Stimulated activated CD8-positive, alpha-beta memory T cell treated with anti-CD3 and anti-CD28 coated beads, Interleukin-4, amount 100 ng/mL, for 24 hours (primary cell): ENCODE measurements around the gene ST8SIA6.

Experiments used
- DNase-seq: peaks from one replicate; pipeline ENCODE4 v3.0.0-alpha.2; 2020; ENCODE audit warnings: low read depth

Gene ST8SIA6

GRCh38 chr10:17386021-17386420, 68.4 kb downstream of the ST8SIA6 start:
- DNase-seq, result no peak

DNA sequence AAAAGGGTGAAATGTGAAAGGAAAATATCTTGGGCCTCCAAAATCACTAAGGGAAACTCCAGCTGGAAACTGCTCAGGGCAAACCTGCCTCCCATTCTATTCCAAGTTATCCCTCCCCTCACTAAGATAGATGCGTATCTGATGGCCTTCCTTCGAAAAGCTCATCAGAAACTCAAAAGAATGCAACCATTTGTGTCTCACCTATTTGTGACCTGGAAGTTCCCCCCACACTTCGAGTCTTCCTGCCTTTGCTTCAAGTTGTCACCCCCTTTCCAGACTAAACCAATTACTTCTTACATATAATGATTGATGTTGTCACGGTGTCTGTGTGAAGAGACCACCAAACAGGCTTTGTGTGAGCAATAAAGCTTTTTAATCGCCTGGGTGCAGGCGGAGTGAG, 69.3 kb downstream of the ST8SIA6 start:
- DNase-seq, result no peak

- no peak for DNase-seq
Observed at GRCh38 chr10:17383801-17384555, 70.4 kb downstream of the ST8SIA6 start.

GRCh38 chr10:17381502-17382142, 72.8 kb downstream of the ST8SIA6 start:
- no peak for DNase-seq

- no peak for DNase-seq
Observed at GRCh38 chr10:17380888-17381287, 73.5 kb downstream of the ST8SIA6 start.

DNA sequence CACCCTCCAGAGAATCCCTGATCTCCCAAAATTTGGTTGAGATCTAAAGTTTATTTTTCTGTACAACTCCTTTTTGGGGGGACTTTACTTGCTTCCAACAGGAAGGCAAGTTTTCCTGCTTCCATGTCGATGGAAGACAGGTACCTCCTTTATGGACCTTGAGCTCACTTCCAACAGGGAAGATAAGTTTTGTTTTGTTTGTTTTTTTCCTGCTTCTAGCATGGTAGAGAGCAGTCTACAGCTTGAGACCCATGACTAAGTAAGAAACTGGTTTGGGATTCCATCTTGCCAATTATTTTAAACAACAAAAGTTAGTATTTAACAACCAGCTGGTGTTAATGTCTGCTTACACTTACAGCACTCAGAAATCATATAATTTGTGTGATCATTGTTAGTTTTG, 74.4 kb downstream of the ST8SIA6 start:
- DNase-seq, result no peak

GRCh38 chr10:17379151-17379690, 75.2 kb downstream of the ST8SIA6 start:
- DNase-seq, result no peak

- DNase-seq, result peak; percentile 1
Observed at GRCh38 chr10:17375936-17376584, 78.3 kb downstream of the ST8SIA6 start.

DNA sequence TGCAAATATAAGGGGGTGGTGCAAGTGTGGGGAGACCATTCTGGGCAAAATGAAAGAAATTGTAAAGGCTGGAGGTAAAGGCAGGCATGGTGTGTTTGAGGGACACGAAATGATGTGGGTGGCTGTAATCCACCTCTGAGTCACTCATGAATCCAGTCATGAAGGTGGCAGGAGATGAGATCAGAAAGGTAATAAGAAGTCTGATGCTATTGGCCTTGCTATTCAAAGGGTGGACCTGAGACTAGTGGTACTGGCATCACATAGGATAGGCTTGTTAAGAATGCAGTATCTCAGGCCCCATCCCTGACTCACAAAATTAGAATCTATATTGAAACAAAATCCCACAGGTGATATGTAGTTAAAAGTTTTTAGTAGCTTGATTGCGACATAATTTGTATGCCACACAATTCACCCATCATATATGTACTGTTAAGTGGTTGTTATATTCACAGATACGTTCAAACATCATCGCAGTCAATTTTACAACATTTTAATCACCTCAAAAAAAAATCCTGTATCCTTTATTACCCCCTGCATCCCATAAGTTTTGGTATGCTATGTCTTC, 85.6 kb downstream of the ST8SIA6 start:
- DNase-seq, result no peak

DNA sequence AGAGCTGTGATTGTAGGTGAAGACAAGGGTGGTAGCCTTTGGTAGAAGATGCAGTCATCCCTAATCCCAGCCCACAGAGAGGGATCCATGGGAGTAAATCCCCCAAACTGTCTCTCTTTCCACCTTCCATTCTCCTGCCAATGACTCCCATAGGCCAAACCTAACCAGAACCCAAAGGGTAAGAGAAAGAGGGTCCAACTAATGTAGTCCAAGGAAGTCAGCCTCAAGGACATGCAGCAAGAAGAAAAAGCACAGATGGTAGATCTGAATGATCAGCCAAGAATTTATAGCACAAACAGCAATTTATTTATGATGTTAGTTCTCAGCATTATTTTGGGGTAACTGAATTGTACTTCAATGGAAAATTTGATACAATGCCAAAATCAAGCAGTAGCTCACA, 87.7 kb downstream of the ST8SIA6 start:
- no peak for DNase-seq

DNA sequence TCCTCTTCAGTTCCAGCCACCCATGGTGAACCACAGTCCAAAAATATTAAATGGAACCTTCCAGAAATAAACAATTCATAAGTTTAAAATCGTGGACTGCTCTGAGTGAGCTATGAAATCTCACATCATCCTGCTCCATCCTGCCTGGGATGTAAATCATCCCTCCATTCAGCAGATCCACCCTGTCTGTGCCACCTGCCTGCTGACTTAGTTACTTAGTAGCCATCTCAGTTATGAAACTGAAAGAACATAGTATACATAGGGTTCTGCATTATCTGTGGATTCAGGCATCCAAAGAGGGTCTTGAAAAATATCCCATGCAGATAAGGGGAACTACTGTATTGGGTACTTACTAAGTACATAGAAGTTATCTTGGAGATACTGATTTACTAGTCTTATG, 89.0 kb downstream of the ST8SIA6 start:
- DNase-seq, result no peak

- no peak for DNase-seq
Observed at GRCh38 chr10:17358461-17358860, 95.9 kb downstream of the ST8SIA6 start.

- DNase-seq, result no peak
Observed at GRCh38 chr10:17357781-17358180, 96.6 kb downstream of the ST8SIA6 start.

- DNase-seq, result no peak
Observed at GRCh38 chr10:17356820-17357219, 97.6 kb downstream of the ST8SIA6 start.

GRCh38 chr10:17354781-17355180, 99.6 kb downstream of the ST8SIA6 start:
- DNase-seq, result no peak

- no peak for DNase-seq
Observed at GRCh38 chr10:17353568-17354300, 100.7 kb downstream of the ST8SIA6 start.

GRCh38 chr10:17352583-17352982, 101.8 kb downstream of the ST8SIA6 start:
- no peak for DNase-seq

- DNase-seq, result no peak
Observed at GRCh38 chr10:17351506-17351905, 102.9 kb downstream of the ST8SIA6 start.

DNA sequence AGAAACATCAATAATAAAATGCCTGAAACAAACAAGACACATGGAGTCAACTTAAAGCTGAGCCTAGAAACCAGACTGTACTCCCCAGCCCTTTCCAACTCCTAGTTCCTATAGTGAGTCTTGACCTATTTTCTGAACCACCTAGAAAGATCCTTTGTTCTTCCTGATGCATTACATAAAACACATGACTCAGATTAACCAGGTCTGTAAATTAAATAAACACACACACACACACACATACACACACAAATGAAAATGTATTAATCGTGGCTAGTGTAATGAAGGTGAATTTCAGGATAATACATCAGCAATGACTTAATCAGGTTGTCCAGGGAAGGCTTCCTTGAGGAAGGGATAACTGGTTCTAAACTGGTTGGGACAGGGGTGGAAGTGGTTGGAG, 104.7 kb downstream of the ST8SIA6 start:
- no peak for DNase-seq

DNA sequence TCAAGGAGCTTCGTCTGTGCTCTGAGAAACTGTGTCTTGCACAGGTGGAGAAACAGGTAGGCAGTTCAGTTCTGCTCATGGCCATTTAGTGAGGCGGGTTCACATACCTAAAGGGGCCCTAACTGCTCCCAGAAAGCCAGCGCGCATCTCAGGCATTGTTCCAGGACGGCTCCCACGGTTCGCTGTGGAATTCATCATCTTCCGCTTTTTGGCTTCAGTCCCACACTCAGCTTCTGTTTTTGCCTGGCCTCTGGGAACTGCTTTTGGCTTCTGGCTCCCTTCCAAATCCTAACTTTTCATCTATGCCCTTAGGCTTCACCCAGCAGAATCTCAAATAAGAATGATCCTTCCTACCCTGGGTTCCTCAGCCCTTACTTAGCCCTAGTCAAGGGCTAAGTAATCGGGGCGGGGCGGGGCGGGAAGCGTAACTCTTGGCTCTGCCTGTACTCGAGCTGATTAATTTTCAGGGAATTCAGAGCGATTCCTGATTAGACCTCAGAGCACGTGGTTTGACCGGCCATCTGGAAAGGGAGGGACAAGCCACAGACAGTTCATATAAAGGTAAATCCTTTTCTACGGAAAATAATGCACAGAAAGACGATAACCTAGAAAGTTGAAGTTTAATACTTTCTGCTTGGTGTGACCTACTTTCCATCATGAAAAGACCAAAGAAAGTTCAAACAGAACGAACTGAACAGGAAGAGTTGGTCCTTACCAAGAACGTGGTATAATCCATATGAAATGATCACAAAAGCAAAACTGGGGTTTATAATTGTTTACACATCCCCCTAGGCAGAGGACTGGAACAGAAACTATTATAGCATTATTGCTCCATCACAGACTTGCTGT, 105.7 kb downstream of the ST8SIA6 start:
- DNase-seq, result no peak

GRCh38 chr10:17348011-17348500, 106.3 kb downstream of the ST8SIA6 start:
- DNase-seq, result no peak
